HG02759 (cell line): Measurements from ENCODE around the gene PLCD3.

ENCODE experiments used
- ATAC-seq: cut with Tn5 transposase; IDR thresholded peaks from one replicate; pipeline ENCODE4 v1.9.1; 2021; ENCODE audit warnings: mild to moderate bottlenecking, moderate library complexity; ENCODE audit not compliant: unreplicated experiment

The PLCD3 gene

DNA sequence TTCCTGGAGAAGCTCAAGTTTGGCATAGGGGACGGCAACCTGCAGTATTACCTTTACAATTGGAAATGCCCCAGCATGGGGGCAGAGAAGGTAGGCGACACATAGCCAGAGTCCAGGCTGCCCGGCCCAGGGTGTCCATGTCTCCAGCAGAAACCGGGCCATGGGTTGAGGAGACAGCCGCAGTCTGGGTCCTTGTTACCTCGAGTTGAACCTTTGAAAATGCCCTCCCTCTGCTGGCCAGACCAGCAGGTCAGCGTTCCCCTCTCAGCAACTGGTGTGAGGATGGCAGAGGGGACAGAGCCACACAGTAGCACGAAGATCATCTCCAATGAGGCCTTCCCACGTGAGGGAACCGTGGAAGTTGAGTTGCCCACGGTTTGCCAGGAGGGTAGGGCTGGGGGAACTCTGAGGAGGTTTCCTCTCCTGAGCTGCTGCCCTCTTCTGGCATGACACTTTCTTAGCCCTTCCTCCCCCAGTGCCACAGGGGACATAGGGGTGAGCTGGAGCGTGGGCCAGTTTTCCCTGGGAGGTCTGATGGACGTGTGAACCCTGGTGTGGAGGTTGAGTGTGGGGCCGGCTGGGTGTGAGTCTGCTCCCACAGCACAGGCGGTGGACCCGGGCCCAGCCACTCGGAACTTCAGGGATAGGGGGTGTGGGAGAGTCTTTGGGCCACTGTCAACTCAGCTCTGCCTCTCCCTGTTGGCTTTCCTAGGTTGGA, 27.2 kb downstream of the PLCD3 start:
- no peak for ATAC-seq

DNA sequence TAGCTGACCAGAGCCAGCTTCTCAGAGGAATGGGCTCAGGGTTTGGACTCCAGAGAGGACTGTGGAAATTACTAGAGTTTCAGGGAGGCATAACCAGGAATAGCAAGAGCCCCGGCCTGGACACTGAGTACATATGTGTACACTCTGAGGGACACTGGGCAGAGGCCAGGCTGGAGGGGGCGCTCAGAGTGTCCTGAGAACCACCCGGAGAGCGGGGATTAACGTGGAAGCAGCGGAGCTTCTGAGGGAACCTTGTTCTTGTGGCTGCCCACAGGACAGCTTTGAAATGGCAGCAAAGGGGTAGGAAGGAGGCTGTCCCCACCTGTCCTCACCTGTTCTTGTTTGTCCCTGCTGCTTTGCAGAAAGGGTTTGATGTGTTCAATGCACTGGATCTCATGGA, 27.8 kb downstream of the PLCD3 start:
- ATAC-seq = no peak

DNA sequence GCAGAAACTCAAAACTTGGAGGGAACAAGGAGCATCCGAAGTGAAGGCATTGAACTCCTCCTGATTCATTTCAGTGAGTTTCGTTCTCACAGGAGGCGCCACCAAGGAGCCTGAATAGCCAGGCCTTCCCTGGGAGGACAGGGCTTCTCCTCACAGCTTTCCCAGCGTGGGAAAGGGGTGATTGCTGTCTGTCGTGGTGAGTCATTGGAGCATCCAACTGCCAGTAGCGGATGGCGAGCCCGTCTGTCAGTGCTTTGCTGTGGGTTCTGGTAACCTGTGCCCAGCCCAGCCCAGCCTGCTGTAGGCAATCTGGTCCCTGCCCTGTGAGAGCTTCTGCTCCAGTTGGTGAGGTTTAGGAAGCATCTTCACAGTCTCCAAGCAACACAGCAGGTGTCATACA, 28.3 kb downstream of the PLCD3 start:
- ATAC-seq = no peak

DNA sequence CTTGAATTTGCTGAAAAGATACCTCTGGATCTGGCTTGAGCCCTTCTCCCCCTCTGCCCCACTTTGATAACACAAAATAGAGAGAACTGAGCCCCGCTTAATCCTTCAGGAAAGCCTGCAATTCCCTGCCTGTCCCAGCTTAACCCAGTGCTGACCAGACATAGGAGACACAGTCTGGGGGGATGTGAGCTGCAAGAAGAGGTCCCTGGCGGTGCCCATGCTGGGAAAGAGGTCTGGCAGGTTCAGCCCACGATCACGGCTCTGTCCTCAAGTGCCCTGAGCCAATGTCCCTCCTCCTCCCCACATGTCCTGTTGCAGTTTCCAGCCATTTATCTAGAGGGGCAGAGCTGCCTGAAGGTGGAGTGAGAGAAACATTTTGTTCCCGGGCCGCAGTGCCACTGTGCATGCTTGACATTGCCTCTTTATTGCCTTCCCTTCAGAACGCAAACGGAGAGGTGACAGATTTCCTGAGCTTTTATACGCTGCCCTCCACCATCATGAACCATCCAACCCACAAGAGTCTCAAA, 29.0 kb downstream of the PLCD3 start:
- no peak for ATAC-seq

DNA sequence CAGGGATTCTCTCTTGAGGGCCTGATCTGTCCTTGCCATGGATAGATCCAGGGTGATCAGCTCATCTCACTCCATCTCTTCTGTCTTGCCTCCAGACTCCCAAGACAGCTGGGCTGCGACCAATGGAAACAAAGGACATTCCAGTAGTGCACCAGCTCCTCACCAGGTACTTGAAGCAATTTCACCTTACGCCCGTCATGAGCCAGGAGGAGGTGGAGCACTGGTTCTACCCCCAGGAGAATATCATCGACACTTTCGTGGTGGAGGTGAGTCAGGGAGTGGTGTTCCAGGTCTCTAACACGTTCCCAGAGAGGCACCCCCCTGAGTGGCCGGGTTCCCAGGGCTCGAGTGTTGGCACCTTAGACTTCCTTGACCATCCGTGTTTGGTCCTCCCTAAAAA, 29.5 kb downstream of the PLCD3 start:
- no peak for ATAC-seq

DNA sequence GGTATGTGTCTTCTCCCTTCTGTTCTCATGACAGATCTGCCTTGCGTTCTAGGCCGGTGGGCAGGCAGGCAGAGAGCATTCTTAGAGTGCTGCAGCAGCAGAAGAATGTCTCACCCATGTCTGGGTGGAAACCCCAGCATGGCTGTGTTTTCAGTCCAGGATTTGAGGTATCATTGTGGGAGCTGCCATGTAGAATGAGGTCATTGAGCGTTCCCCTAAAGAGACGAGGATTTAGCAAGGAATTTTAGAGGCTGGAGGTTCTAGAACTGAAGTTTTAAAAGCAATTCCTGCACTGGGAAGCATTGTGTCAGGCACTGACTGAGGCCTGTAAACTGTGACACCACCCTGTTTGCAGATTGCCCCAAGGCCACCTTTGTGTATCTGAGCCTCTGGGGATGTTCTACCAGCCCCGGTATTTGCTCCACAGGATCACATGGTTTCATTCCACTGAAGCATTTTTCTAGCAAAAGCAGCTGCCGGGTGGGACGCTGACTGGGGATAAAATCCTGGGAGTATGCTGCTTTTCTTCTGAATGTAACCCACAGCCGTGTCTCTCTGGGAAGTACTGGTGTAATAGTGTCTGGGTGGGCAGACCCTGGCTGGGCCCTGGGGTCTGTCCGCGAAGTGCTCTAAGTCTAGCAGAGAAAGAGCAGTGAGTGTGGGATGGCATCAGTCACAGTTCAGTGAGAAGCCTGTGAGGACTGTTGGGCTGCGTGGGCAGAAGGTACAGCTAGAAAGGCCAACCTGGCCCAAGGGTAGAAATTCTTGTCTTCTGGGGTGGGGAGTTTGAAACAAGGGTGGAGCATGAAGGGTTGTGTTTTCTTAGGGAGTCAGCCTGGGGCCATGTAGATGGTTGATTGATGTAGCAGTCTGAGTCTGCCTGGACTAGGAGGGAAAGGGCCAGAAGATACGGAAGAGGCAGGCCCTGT, 30.2 kb downstream of the PLCD3 start:
- ATAC-seq = no peak

DNA sequence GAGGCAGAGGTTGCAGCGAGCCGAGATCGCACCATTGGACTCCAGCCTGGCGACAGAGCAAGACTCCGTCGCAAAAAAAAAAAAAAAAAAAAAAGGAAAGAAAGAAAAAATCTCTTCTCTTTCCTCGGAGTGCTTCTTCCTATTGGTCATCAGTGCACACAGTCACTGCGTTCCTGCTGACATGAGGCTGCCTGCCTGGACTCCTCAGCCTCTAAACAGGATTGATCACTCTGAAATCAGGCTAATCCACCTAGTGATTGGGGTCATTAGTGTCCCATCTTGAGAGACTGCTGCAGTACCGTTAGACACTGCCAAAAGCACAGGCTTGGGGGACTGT, 30.8 kb downstream of the PLCD3 start:
- ATAC-seq = no peak

DNA sequence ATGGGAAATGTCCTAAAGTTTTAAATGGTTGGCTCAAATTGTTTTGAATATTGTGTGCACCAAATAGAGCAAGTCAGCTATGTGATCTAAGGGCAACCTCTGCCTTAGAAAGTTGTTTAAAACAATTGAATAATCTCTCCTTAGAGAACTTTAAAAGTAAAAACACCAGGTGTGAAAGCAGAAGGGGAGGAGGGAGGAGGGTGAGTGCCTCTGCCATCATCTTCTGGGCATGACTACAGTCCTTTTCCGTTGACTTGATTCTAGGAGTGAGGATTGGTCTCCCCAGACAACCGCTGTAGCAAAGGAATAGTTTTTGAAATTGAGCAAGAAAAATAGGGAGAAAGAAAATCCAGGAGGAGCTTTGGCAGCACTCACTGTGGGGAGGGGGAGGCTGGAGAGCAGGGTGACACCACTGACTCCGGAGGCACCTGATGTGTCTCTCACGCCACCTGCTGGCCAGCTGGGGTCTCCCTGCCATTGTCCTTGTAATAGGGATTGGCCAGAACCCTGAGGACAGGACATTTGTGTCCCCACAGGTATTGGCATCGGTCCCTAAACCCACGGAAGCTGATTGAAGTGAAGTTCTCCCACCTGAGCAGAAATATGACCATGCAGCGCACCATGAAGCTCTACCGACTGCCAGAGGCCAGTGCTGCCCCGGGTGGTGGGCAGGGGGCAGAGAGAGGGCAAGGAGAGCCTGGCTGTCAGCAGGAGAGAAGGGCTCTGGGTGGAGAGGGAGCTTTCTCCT, 33.3 kb downstream of the PLCD3 start:
- no peak for ATAC-seq

DNA sequence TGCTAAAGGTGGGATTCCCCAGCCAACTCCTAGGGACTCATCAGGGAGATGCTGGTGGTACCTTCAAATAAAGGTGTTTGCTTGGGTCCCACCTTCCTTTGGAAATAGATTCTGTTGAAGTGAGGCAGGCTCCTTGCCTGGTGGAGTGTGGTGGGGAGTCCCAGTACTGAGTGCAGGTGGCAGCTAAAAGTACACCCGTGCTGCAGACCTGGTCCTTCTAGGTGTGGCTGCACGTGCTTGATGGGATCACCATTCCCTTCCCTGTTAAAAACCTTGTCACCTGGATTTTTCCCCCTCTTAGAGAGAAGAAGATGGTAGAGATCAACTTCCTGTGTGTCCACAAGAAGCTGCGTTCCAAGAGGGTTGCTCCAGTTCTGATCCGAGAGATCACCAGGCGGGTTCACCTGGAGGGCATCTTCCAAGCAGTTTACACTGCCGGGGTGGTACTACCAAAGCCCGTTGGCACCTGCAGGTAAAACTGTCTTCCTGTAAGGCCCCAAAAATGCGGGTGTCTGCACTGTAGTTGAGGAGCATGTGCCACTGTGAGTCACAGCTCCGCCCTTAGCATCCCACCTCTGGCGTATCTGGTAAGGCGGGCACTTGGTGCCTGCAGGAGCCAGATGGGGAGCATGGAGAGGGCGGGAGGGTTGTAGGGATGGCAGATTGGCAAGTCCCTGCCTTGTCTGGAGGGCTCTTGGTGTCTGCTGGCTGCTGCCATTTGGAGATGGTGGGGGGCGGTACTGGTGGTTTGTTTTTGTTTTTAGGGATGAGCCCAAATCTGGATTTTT, 34.0 kb downstream of the PLCD3 start:
- no peak for ATAC-seq

DNA sequence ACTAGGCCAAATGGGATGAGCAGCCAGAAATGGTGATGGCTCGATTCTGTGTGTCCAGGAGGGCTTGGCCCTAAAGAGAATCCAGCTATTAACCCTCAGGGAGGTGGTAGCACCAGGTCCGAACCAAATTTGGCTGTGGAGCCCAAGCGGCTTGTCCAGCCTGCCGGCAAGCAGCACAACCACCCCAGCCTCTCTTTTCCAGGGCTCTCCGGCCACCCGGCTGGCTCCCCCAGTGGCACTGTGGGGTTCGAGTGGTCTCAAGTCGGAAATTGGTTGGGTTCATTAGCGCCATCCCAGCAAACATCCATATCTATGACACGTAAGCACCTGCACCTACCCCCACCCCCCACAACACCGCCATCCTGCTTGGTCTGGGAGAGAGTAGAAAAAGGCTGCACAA, 35.4 kb downstream of the PLCD3 start:
- no peak for ATAC-seq

DNA sequence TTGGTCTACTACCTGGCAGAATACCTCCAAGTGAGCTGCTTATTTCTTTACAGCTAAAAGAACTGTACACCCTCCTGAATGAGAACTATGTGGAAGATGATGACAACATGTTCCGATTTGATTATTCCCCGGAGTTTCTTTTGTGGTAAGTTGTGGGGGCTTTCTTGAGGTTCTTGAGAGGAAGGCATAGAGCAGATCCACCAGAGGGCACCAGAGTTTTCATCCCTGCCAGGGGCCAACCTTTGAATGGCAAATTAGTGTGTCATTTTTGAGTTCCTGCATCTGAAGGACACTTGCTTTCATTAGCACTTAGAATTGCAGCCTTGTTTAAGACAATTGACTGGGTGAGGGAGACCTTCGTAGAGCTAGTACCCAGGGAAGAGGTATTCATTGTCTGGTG, 36.2 kb downstream of the PLCD3 start:
- ATAC-seq = no peak

DNA sequence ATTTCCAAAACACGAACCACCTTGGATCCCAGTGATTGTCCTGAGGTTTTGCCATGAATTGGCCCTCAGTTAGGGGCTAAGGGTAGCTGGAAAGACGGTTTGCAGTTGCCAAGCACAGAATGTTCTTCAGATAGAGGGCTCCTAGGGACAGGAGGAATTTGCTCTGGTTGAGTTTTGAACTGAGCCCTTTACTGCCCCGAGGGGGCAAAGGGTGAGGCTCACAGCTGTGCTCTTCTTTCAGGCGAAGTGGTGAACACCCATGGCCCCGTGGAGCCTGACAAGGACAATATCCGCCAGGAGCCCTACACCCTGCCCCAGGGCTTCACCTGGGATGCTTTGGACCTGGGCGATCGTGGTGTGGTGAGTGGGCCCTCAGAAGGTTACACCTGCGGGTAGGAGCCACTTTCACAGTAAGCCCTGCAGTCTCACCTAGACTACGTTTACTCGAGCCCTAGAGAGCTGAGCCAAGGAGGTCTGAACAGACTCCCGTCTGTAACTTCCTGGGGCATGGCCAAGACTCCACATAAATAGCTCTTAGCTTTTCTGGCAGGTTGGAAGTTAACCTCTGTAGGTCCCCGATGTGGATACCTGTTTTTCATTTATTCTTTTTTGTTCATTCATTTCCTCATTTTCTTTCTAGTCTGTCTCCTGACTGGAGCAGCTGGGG, 38.7 kb downstream of the PLCD3 start:
- no peak for ATAC-seq

DNA sequence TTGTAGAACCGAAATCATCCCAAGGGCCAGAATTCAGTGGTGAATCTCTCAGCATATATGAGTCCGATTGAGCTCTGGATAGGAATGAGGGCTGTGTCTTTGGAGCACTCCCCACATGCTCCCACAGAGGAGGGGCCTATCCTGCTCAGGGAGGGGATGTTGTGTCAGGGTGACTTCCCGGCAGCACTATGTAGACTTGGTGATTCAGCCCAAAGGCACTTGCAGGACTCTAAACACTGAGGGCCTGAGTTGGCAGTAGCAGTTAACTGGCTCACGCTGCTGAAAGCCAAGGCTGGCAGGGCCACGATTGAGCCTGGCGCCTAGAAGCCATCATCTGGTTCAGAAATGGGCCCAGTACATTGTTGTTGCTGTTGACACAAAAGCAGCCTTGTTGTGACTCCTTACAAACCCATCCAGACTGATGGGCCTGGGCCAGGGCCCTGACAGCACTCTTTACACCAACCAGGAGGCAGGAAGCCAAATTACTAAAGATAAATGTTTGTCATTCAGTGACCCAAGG, 39.3 kb downstream of the PLCD3 start:
- no peak for ATAC-seq

DNA sequence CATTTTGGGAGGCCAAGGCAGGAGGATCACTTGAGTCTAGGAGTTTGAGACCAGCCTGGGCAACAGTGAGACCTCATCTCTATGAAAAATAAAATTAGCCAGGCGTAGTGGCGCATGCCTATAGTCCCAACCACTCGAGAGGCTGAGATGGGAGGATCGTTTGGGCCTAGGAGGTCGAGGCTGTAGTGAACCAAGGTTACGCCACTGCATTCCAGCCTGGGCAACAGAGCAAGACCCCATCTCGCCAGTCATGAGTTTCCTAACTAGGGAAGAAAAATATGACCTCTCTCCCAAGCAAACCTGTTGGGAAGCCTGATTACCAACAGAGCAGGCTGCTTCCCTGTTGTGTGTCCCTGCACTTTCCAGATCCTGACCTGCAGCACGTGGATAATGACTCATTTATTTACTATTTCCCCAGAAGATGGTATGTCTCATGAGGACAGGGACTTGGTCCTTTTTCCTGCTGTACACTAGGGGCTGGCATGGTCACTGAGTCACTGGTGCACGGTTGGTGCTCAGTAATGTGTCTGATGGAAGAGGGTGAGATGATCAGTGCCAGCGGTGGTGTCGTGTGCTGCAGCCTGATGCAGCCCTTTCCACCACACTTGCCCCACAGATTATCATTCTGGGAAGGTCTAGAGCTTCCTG, 40.4 kb downstream of the PLCD3 start:
- ATAC-seq = no peak

DNA sequence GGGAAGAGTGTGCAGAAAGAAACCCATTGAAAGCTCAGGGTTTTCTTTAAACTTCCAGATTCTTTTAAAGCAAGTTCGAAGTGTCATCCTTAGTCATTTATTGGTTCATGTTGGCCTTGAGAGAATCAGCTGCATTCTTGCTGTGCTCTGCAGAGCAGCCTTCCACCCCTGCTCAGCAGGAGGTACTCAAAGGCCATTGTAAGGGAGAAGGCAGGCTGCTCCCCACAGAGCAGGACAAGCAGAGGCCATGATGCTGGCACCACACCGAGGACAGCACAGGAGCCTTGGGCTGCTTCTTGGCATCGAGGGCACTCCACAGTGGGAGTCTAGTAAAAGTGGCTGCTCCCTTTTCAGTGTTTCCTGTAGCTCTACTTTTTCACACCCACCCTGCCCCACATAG, 41.6 kb downstream of the PLCD3 start:
- ATAC-seq = no peak

DNA sequence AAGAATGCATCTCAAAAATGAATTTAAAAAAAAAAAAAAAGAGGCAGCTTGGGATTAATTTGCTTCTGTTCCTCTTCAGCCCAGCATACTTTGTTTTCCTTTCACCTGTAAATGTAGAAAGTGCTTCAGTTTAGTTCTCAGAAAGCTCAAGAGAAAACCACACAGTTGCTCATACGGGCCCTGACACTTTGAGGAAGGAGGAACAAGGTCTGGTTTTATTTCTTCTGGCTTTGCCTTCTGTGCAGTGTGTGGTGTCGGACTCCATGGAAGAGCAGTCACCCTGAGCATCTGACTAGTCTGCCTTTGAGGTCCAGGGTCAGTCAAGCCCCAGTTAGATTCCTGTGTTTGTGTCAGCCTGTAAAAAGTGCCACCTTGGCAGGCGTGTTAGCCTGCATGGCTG, 43.6 kb downstream of the PLCD3 start:
- ATAC-seq = no peak

DNA sequence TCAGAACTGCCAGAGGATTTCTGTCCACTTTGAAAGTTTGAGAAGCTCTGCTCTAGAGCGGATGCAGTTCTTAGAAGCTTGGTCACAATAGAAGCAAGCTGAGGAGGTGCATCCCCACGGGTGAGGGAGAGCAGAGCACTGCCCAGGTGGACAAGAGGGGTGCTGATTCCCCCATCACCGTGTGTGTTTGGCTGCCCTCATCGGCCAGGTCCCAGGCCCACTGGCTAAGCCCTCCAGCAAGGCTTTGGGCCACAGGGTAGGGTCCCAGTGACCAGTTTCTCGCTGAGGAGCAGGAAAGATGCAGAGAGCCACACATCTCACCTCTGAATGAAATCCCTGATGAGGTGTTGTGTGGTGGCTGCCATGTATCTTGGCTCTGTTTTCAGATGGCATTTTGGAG, 44.3 kb downstream of the PLCD3 start:
- no peak for ATAC-seq

DNA sequence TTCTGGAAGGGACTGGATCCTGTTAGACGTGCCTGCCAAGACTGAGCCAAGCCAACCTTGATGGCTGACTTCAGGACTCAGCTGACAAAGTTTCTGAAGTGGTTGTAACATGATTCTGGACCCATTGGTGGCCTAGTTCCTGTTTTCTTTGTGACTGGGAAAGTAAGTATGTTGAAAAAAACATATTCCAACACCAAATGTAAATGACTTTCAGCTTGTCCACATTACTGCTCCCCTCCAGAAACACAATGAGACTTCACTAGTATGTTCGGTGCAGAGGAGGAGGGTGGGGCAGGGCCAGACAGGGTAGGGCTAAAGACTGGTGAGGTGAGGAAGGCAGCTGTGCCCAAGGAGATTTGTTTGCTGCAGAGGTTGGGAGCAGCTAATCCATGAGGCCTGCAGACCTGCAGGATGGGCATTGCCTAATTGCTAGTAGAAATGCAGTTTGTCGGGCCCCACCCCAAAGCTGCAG, 44.8 kb downstream of the PLCD3 start:
- ATAC-seq = no peak

DNA sequence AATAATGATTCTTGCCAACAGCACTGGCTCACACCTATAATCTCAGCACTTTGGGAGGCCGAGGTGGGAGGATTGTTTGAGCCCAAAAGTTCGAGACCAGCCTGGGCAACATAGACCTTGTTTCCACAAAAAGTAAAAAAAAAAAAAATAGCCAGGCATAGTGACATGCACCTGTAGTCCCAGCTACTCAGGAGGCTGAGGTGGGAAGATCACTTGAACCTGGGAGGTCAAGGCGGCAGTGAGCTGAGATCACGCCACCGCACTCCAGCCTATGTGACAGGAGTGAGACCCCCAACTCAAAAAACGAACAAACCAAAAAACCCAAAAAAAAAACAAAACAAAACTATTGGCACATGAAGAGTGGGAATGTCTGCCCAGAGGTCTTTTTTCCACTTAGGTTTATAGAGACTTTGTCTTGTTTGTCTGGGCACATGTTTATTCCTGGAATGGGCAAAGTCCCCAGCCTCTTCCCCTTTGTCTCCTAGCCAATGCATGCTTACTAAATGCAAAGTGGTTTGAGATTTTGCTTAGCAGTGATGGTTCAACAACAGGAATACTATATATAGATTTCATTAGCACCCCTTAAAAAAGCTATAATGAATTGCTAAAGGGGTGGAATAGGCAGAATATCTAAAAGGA, 45.3 kb downstream of the PLCD3 start:
- no peak for ATAC-seq
